ENCODE data around the gene TBX10. TPM values are rescaled to one million over a fixed set of nuclear protein-coding genes. Genes with fewer than 3 reads are reported as not detected.

Gene TBX10
- total and polyA plus RNA-seq, 2 of the 8 experiments (the other 6 are each of a cell fraction or from before 2014, with no cell fraction given), result 0.09 TPM; not detected in 1

GRCh38 chr11:67596753-67597300, 42.7 kb downstream of the TBX10 start:
- Histone ChIP-seq H4K5ac (ENCODE audit: insufficient read length, low read depth, low read length) (no peak overlapping the region), H2BK20ac (ENCODE audit: low read length) (no peak overlapping the region), H4K20me1 (replicated peaks in 1 of 2; ENCODE audit: control insufficient read depth in 1 of 2, insufficient read depth in 2 of 2, low read length in 2 of 2) (no peaks in the 10 kb centered on the region), H3K23ac (ENCODE audit: insufficient read length) (no peak overlapping the region), H3K4me1 (replicated peaks in 1 of 4; ENCODE audit: control insufficient read depth in 3 of 4, insufficient read depth in 4 of 4, low read length in 3 of 4) (peaks cover 0 to 3% (median 1%) of the 10 kb centered on the region in 4 experiments; a peak in 1 of 7 replicates), H2AK5ac (ENCODE audit: low read depth, low read length) (no peak overlapping the region), H3K9me3 (ENCODE audit: insufficient read depth in 2 of 2, low read depth in 1 of 2, low read length in 1 of 2) (peaks cover 5 to 10% of the 10 kb centered on the region in 2 experiments; a peak in 3 of 4 replicates), H3K56ac (replicated peaks; ENCODE audit: insufficient read length, low read depth, low read length) (no peak overlapping the region), H3K27ac (ENCODE audit: low read depth, low read length) (no peak overlapping the region), H2BK120ac (replicated peaks; ENCODE audit: low read depth, low read length) (no peak overlapping the region), H2AFZ (ENCODE audit: low read length) (no peak overlapping the region), H3K79me2 (ENCODE audit: control insufficient read depth in 1 of 2, insufficient read depth in 2 of 2, low read length in 2 of 2) (no peaks in the 10 kb centered on the region), H3K27me3 (replicated peaks in 1 of 4; ENCODE audit: control insufficient read depth in 3 of 4, extremely low read depth in 1 of 4, insufficient read depth in 3 of 4, low read length in 3 of 4) (no peaks in the 10 kb centered on the region), H3K79me1 (ENCODE audit: low read depth, low read length) (no peaks in the 10 kb centered on the region), H3K18ac (ENCODE audit: extremely low read depth, low read length) (no peak overlapping the region), H2BK15ac (ENCODE audit: low read length) (no peak overlapping the region), H3K4me2 (ENCODE audit: insufficient read depth in 1 of 2, low read depth in 2 of 2, low read length in 2 of 2) (no peak overlapping the region), H2BK12ac (ENCODE audit: low read depth, low read length) (no peak overlapping the region), H3K36me3 (ENCODE audit: control insufficient read depth in 2 of 4, insufficient read depth in 4 of 4, low read length in 3 of 4) (no peaks in the 10 kb centered on the region), H4K8ac (ENCODE audit: extremely low read depth, insufficient read depth, low read length) (no peak overlapping the region), H4K91ac (replicated peaks; ENCODE audit: insufficient read length, low read length) (no peak overlapping the region), H3K4ac (replicated peaks; ENCODE audit: insufficient read length, low read depth, low read length) (no peak overlapping the region), H2BK5ac (ENCODE audit: low read depth, low read length) (no peak overlapping the region), H3K4me3 (ENCODE audit: extremely low read depth in 1 of 4, insufficient read depth in 2 of 4, low read depth in 3 of 4, low read length in 4 of 4) (no peak overlapping the region), H3K14ac (ENCODE audit: insufficient read length) (no peak overlapping the region), H3K23me2 (ENCODE audit: low read depth, low read length) (no peaks in the 10 kb centered on the region), H3K9ac (replicated peaks in 1 of 4; ENCODE audit: extremely low read depth in 1 of 4, low read depth in 3 of 4, low read length in 3 of 4) (no peak overlapping the region)
- ChIA-PET CTCF (ENCODE audit: partially characterized antibody) (interaction anchor here (1.4 to 2.5 kb wide), 4 partner anchors 13 to 214 kb away, joined by 3 to 7 read pairs (median 4); partner anchors contain the start of gene GSTP1), POLR2A (ENCODE audit: partially characterized antibody) (interaction anchor here (6.1 kb wide), 1 partner anchor 13 kb away, joined by 71 read pairs; the partner anchor contains the start of gene GSTP1)
- FAIRE-seq (no peak), DNase-seq (ENCODE audit: low read depth in 1 of 2, low spot score in 2 of 2) (no peak)
- TF ChIP-seq KDM1A (IDR thresholded peaks at IDR 0.05; ENCODE audit: borderline replicate concordance, low read length), result no peak
- no peak for TF ChIP-seq GABPA (IDR thresholded peaks at IDR 0.05; ENCODE audit: borderline replicate concordance, insufficient read depth, low read length)
- no peak for TF ChIP-seq ASH2L (IDR thresholded peaks at IDR 0.05; ENCODE audit: low read length)
- no peak for TF ChIP-seq TAF7 (optimal IDR thresholded peaks at IDR 0.05; ENCODE audit: borderline replicate concordance, low read depth, low read length)
- no peak for TF ChIP-seq KDM5A (IDR thresholded peaks at IDR 0.05; ENCODE audit: low read length)
- TF ChIP-seq SIRT6 (IDR thresholded peaks at IDR 0.05; ENCODE audit: low read length), result no peak
- TF ChIP-seq TCF12 (IDR thresholded peaks at IDR 0.05; ENCODE audit: low read depth, low read length), result no peak
- no peak for TF ChIP-seq HDAC2 (IDR thresholded peaks at IDR 0.05; ENCODE audit: borderline replicate concordance in 1 of 2, low read depth in 2 of 2, low read length in 2 of 2)
- no peak for TF ChIP-seq EZH2 (IDR thresholded peaks at IDR 0.05; ENCODE audit: low read depth, low read length, severe bottlenecking)
- TF ChIP-seq NRF1 (IDR thresholded peaks at IDR 0.05; ENCODE audit: low read depth, low read length), result no peak
- 88% methylated on average over 1 of the region's 1 CpG; no CpG with 5 or more reads in 1 of the 2 experiments for WGBS, 2 experiments (ENCODE audit: extremely low coverage in 1 of 2, insufficient coverage in 1 of 2, insufficient read length in 1 of 2, insufficient replicate concordance in 2 of 2, low coverage in 1 of 2, low lambda C conversion rate in 2 of 2, missing lambda C conversion rate in 1 of 2)
